Mesenchymal stem cell (in vitro differentiated cells and primary cell): Measurements from ENCODE around the gene CACNA2D3.

Experiments
- DNase-seq: peaks from one replicate; pipeline ENCODE4 v3.0.0-alpha.2; 2013
- H2AFZ ChIP-seq: one replicate; pipeline ENCODE4 v1.6.1; 2013; ENCODE audit warnings: low read depth, mild to moderate bottlenecking, control low read depth, inconsistent platforms, low read length, moderate library complexity
- H2AK5ac ChIP-seq: 2 replicates; pipeline ENCODE4 v1.6.1; 2013; ENCODE audit warnings: low read length, moderate library complexity, mild to moderate bottlenecking, inconsistent platforms; ENCODE audit not compliant: severe bottlenecking
- H2BK120ac ChIP-seq: one replicate; pipeline ENCODE4 v1.6.1; 2013; ENCODE audit warnings: low read depth, mild to moderate bottlenecking, inconsistent platforms, low read length, moderate library complexity
- H2BK12ac ChIP-seq, 2 experiments: one replicate each; pipeline ENCODE4 v1.6.1; 2013; ENCODE audit warnings: inconsistent platforms in 2 of 2, low read length in 2 of 2, mild to moderate bottlenecking in 2 of 2, moderate library complexity in 2 of 2, control low read depth in 1 of 2
- H2BK15ac ChIP-seq: one replicate; pipeline ENCODE4 v1.6.1; 2013; ENCODE audit warnings: mild to moderate bottlenecking, low read depth, inconsistent platforms; ENCODE audit not compliant: poor library complexity, severe bottlenecking
- H2BK5ac ChIP-seq: 2 replicates; pipeline ENCODE4 v1.6.1; 2013; ENCODE audit warnings: low read depth, mild to moderate bottlenecking, low read length, control low read depth, inconsistent platforms; ENCODE audit not compliant: poor library complexity, severe bottlenecking
- H3K14ac ChIP-seq, 2 experiments: one replicate each; pipeline ENCODE4 v1.6.1; 2013; ENCODE audit warnings: inconsistent platforms in 2 of 2, low read length in 2 of 2, control low read depth in 1 of 2, mild to moderate bottlenecking in 1 of 2, moderate library complexity in 1 of 2
- H3K18ac ChIP-seq, 2 experiments: one replicate each; pipeline ENCODE4 v1.6.1; 2013; ENCODE audit warnings: inconsistent platforms in 2 of 2, low read length in 2 of 2, control low read depth in 1 of 2, low read depth in 1 of 2, mild to moderate bottlenecking in 1 of 2
- H3K23ac ChIP-seq, 2 experiments: one replicate each; pipeline ENCODE4 v1.6.1; 2013; ENCODE audit warnings: inconsistent platforms in 2 of 2, low read length in 2 of 2, mild to moderate bottlenecking in 2 of 2, moderate library complexity in 2 of 2, control low read depth in 1 of 2
- H3K27ac ChIP-seq: 2 replicates; pipeline ENCODE4 v1.5.1; 2013; ENCODE audit warnings: mild to moderate bottlenecking, moderate library complexity, low read length, control low read depth, inconsistent platforms; ENCODE audit not compliant: poor library complexity, severe bottlenecking
- H3K27me3 ChIP-seq, 2 experiments: 2 replicates each; pipeline versions ENCODE4 v1.6.1 to v1.7.0; 2013; ENCODE audit warnings: low read length in 2 of 2, mild to moderate bottlenecking in 2 of 2, moderate library complexity in 2 of 2, control low read depth in 1 of 2, inconsistent platforms in 1 of 2; ENCODE audit not compliant: control insufficient read depth in 1 of 2, insufficient read depth in 1 of 2
- H3K36me3 ChIP-seq, 2 experiments: 2 replicates each; pipeline versions ENCODE4 v1.6.1 to v1.7.0; 2013; ENCODE audit warnings: low read length in 2 of 2, control low read depth in 1 of 2, inconsistent platforms in 1 of 2, low read depth in 1 of 2, mild to moderate bottlenecking in 1 of 2; ENCODE audit not compliant: insufficient read depth in 2 of 2, control insufficient read depth in 1 of 2
- H3K4ac ChIP-seq, 2 experiments: one replicate each; pipeline ENCODE4 v1.6.1; 2013; ENCODE audit warnings: inconsistent platforms in 2 of 2, low read length in 2 of 2, mild to moderate bottlenecking in 2 of 2, moderate library complexity in 2 of 2, control low read depth in 1 of 2, low read depth in 1 of 2
- H3K4me1 ChIP-seq: 2 replicates; pipeline ENCODE4 v1.6.1; 2013; ENCODE audit warnings: low read depth, low read length, control low read depth; ENCODE audit not compliant: control insufficient read depth, insufficient read depth
- H3K4me2 ChIP-seq: 2 replicates; pipeline ENCODE4 v1.6.1; 2013; ENCODE audit warnings: low read length, mild to moderate bottlenecking, inconsistent platforms; ENCODE audit not compliant: poor library complexity, severe bottlenecking
- H3K4me3 ChIP-seq, 2 experiments: 2 replicates each; pipeline versions ENCODE4 v1.5.1 to v1.7.0; 2013; ENCODE audit warnings: low read length in 2 of 2, mild to moderate bottlenecking in 2 of 2, control low read depth in 1 of 2, low read depth in 1 of 2; ENCODE audit not compliant: insufficient read depth in 1 of 2
- H3K79me1 ChIP-seq: replicated peaks from 2 replicates; pipeline ENCODE4 v1.6.1; 2013; ENCODE audit warnings: mild to moderate bottlenecking, control low read depth, low read length, inconsistent platforms; ENCODE audit not compliant: poor library complexity, severe bottlenecking
- H3K9ac ChIP-seq: 2 replicates; pipeline ENCODE4 v1.7.0; 2013; ENCODE audit warnings: mild to moderate bottlenecking, low read length, moderate library complexity
- H3K9me3 ChIP-seq: 2 replicates; pipeline ENCODE4 v1.7.0; 2013; ENCODE audit warnings: mild to moderate bottlenecking, low read length; ENCODE audit not compliant: control insufficient read depth
- H4K8ac ChIP-seq: one replicate; pipeline ENCODE4 v1.6.1; 2013; ENCODE audit warnings: inconsistent platforms, mild to moderate bottlenecking, low read length, moderate library complexity
- H4K91ac ChIP-seq: one replicate; pipeline ENCODE4 v1.6.1; 2013; ENCODE audit warnings: mild to moderate bottlenecking, low read length, inconsistent platforms
- WGBS: methylation state at CpG from one replicate; pipeline ENCODE4 v1.1.7; 2013; ENCODE audit warnings: mixed read lengths; 5-methylcytosine and 5-hydroxymethylcytosine counted together

Gene CACNA2D3

DNA sequence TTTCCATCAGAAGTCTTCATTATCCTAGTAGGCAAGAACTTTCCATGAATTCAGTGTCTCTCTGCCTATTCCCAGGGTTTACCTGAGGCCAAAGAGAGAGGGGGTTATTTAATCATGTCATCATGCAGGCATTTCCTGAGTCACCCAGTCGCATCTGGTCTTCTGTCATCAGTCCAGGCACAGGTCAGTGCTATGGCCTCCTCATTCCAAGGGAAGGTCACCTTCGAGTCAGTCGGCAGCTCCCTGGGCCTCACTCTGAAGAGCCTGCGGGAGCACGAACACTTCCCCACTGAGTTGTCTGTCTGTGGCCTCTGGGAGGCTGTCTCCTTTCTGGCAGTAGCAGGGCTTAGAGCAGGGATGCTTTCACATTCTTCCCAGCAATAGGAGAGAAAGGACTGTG, 831.7 kb downstream of the CACNA2D3 start:
- H2BK5ac ChIP-seq = peak overlapping the region; percentile 81
- peaks cover 1% of the 10 kb centered on the region for H3K79me1 ChIP-seq
- H3K4ac ChIP-seq = peak overlapping the region in 1 of 2 experiments; percentile 85
- H3K4me1 ChIP-seq = peaks cover 26% of the 10 kb centered on the region
- peak overlapping the region; percentile 20 to 89 for H2BK12ac ChIP-seq
- peak overlapping the region; percentile 16 for H4K8ac ChIP-seq
- DNase-seq = peak; percentile 86
- H3K27ac ChIP-seq = peak overlapping the region; percentile 74
- peak overlapping the region; percentile 29 for H2BK120ac ChIP-seq
- H3K4me2 ChIP-seq = no peak overlapping the region
- no peak overlapping the region for H2AFZ ChIP-seq
- H3K14ac ChIP-seq = no peak overlapping the region
- peak overlapping the region; percentile 6 to 62 for H3K18ac ChIP-seq
- H3K27me3 ChIP-seq = peaks cover 0 to 4% of the 10 kb centered on the region in 2 experiments
- no peak overlapping the region for H3K9ac ChIP-seq
- H3K9me3 ChIP-seq = no peaks in the 10 kb centered on the region
- no peak overlapping the region for H3K23ac ChIP-seq
- H3K36me3 ChIP-seq = no peaks in the 10 kb centered on the region
- 4% methylated on average over 5 of the region's 5 CpGs for WGBS
- no peak overlapping the region for H2BK15ac ChIP-seq
- peak overlapping the region; percentile 20 for H4K91ac ChIP-seq
- H3K4me3 ChIP-seq = no peak overlapping the region
- peak overlapping the region; percentile 94 for H2AK5ac ChIP-seq

DNA sequence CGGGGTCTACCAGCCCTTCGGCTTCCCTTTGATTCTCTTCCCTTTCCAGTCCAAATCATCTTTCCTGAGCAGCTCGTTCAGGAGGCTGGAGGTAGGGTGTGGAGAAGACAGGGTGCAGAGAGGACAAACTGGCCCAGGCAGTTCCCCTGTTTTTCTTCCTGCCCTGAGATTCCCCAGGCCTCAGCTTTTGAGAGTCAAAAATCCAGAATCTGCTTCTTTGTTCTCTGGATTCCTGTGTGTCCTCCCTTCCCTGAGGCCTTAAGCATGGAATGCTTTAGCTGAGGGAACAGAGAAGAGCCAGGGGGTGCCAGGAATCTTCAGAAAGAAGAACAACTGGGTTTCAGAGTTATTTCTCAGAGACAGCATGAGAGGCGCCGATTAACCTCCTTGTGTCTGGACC, 832.2 kb downstream of the CACNA2D3 start:
- WGBS = 88% methylated on average over 2 of the region's 5 CpGs
- H4K8ac ChIP-seq = peak overlapping the region; percentile 16
- H3K4me2 ChIP-seq = no peak overlapping the region
- H3K14ac ChIP-seq = peak overlapping the region in 1 of 2 experiments; percentile 58
- H3K23ac ChIP-seq = no peak overlapping the region
- peak overlapping the region; percentile 18 for H2AFZ ChIP-seq
- no peak overlapping the region for H2BK15ac ChIP-seq
- no peaks in the 10 kb centered on the region for H3K36me3 ChIP-seq
- H3K79me1 ChIP-seq = peaks cover 1% of the 10 kb centered on the region
- H3K9me3 ChIP-seq = no peaks in the 10 kb centered on the region
- DNase-seq = no peak
- peak overlapping the region; percentile 74 for H3K27ac ChIP-seq
- H3K4ac ChIP-seq = peak overlapping the region; percentile 5 to 85
- H2BK120ac ChIP-seq = peak overlapping the region; percentile 29
- H2AK5ac ChIP-seq = peak overlapping the region; percentile 94
- H3K18ac ChIP-seq = peak overlapping the region; percentile 6 to 62
- H3K9ac ChIP-seq = no peak overlapping the region
- peaks cover 0 to 4% of the 10 kb centered on the region in 2 experiments for H3K27me3 ChIP-seq
- H3K4me3 ChIP-seq = no peak overlapping the region
- H3K4me1 ChIP-seq = peaks cover 28% of the 10 kb centered on the region
- peak overlapping the region; percentile 81 for H2BK5ac ChIP-seq
- peak overlapping the region; percentile 66 for H4K91ac ChIP-seq
- H2BK12ac ChIP-seq = peak overlapping the region; percentile 20 to 89

DNA sequence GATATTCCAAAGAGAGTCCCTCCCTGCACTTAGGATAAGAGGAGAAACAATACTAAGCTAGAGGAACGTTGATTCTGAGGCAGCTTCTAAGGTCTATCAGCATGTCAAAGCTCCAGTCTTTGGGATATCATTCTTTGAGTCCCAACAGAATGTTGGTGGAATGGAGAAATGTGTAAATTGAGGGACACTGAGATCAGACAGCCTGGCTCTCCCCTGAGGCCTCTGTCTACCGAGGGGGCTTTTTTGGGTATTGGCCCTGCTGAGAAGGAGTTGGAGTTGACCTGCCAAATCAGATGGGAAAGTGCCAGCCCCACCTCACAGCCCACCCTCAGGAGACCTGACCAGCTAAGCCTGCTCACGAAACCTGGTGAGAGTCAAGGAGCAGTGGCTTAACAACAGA, 833.1 kb downstream of the CACNA2D3 start:
- Histone ChIP-seq H2BK15ac (peak overlapping the region; percentile 99), H2BK120ac (no peak overlapping the region), H3K36me3 (no peaks in the 10 kb centered on the region), H3K4me2 (no peak overlapping the region), H2BK5ac (no peak overlapping the region), H3K9me3 (no peaks in the 10 kb centered on the region), H3K4ac (peak overlapping the region in 1 of 2 experiments; percentile 42), H3K4me3 (no peak overlapping the region), H3K79me1 (peaks cover 1% of the 10 kb centered on the region), H2AFZ (no peak overlapping the region), H3K9ac (no peak overlapping the region), H2AK5ac (peak overlapping the region; percentile 98), H3K4me1 (peaks cover 28% of the 10 kb centered on the region), H3K14ac (no peak overlapping the region), H3K23ac (no peak overlapping the region), H2BK12ac (peak overlapping the region; percentile 27 to 42), H4K91ac (peak overlapping the region; percentile 46), H3K27me3 (peaks cover 0 to 4% of the 10 kb centered on the region in 2 experiments), H4K8ac (peak overlapping the region; percentile 79), H3K27ac (no peak overlapping the region), H3K18ac (peak overlapping the region in 1 of 2 experiments; percentile 67)
- DNase-seq = no peak
- 86% methylated on average over 3 of the region's 3 CpGs for WGBS

DNA sequence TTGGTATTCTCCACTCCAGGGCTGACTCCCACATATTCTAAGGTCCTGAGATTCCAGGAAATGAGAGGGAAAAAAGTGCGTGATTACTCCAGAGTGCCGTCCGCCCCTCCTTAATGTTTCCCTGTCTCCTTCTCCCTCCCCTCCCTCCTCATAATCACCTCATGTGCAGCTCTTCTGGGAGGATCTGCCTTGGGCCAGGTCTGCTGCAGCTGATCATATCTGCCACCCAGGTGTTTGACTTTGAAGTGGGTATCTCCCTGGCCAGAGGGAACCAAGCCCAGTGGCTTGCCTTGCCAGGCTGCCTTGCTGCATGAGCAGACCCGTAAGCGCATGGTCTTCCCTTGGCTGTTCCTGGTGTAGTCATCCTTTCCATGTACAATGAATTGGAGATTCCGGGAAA, 833.6 kb downstream of the CACNA2D3 start:
- no peak overlapping the region for H3K14ac ChIP-seq
- peak overlapping the region; percentile 99 for H2BK15ac ChIP-seq
- DNase-seq = no peak
- H3K27me3 ChIP-seq = peaks cover 0 to 4% of the 10 kb centered on the region in 2 experiments
- no peak overlapping the region for H3K9ac ChIP-seq
- peak overlapping the region; percentile 86 for H4K91ac ChIP-seq
- no peaks in the 10 kb centered on the region for H3K9me3 ChIP-seq
- no peak overlapping the region for H3K4me2 ChIP-seq
- H4K8ac ChIP-seq = peak overlapping the region; percentile 79
- H2BK120ac ChIP-seq = peak overlapping the region; percentile 66
- no peak overlapping the region for H2AFZ ChIP-seq
- H3K4me3 ChIP-seq = no peak overlapping the region
- H2BK5ac ChIP-seq = peak overlapping the region; percentile 68
- H2AK5ac ChIP-seq = peak overlapping the region; percentile 98
- peak overlapping the region; percentile 3 to 42 for H3K4ac ChIP-seq
- WGBS = 97% methylated on average over 6 of the region's 6 CpGs
- peak overlapping the region; percentile 27 to 56 for H2BK12ac ChIP-seq
- H3K4me1 ChIP-seq = peaks cover 28% of the 10 kb centered on the region
- peaks cover 1% of the 10 kb centered on the region for H3K79me1 ChIP-seq
- H3K18ac ChIP-seq = peak overlapping the region in 1 of 2 experiments; percentile 67
- no peak overlapping the region for H3K27ac ChIP-seq
- H3K23ac ChIP-seq = no peak overlapping the region
- H3K36me3 ChIP-seq = no peaks in the 10 kb centered on the region
